Smooth muscle cell (in vitro differentiated cells): ENCODE data around the gene CAPSL. TPM values are rescaled to one million over a fixed set of nuclear protein-coding genes. Genes with fewer than 3 reads are reported as not detected.

Source experiments
- DNase-seq: peaks from one replicate; lab custom pipeline; 2025; ENCODE audit not compliant: unreplicated experiment; lab: John Stamatoyannopoulos, UW
- H2AFZ ChIP-seq: fragments of 200-600 bp; sonication (generic); 2 replicates; pipeline ENCODE4 v1.6.0; 2016; ENCODE audit warnings: antibody characterized with exemption, low read depth, mild to moderate bottlenecking
- H3F3A ChIP-seq: fragments of 200-600 bp; sonication (generic); 2 replicates; pipeline ENCODE4 v1.6.0; 2017; ENCODE audit warnings: antibody characterized with exemption, low read depth
- H3K27ac ChIP-seq: fragments of 200-600 bp; sonication (generic); 2 replicates; pipeline ENCODE4 v1.5.1; 2016; ENCODE audit warnings: low read depth, mild to moderate bottlenecking
- H3K27me3 ChIP-seq: fragments of 200-600 bp; sonication (generic); 2 replicates; pipeline ENCODE4 v1.6.1; 2016; ENCODE audit warnings: low read depth, mild to moderate bottlenecking
- H3K36me3 ChIP-seq: fragments of 200-600 bp; sonication (generic); 2 replicates; pipeline ENCODE4 v1.5.1; 2016; ENCODE audit warnings: low read depth
- H3K4me1 ChIP-seq: fragments of 200-600 bp; sonication (generic); 2 replicates; pipeline ENCODE4 v1.5.1; 2016; ENCODE audit warnings: low read depth
- H3K4me2 ChIP-seq: fragments of 200-600 bp; sonication (generic); 2 replicates; pipeline ENCODE4 v1.6.0; 2016; ENCODE audit warnings: mild to moderate bottlenecking
- H3K4me3 ChIP-seq: fragments of 200-600 bp; sonication (generic); 2 replicates; pipeline ENCODE4 v1.5.1; 2016; ENCODE audit warnings: mild to moderate bottlenecking
- H3K79me2 ChIP-seq: fragments of 200-600 bp; sonication (generic); 2 replicates; pipeline ENCODE4 v1.6.0; 2016; ENCODE audit warnings: low read depth, mild to moderate bottlenecking
- H3K9ac ChIP-seq: fragments of 200-600 bp; sonication (generic); 2 replicates; pipeline ENCODE4 v1.6.0; 2016; ENCODE audit warnings: low read depth
- H3K9me3 ChIP-seq: fragments of 200-600 bp; sonication (generic); replicated peaks from 2 replicates; pipeline ENCODE4 v1.5.1; 2016; ENCODE audit warnings: low read depth
- H4K20me1 ChIP-seq: fragments of 200-600 bp; sonication (generic); 2 replicates; pipeline ENCODE4 v1.6.0; 2016; ENCODE audit warnings: low read depth
- WGBS: methylation state at CpG from one replicate; pipeline ENCODE4 v1.1.7; 2016; ENCODE audit warnings: low lambda C conversion rate; 5-methylcytosine and 5-hydroxymethylcytosine counted together
- polyA plus RNA-seq: library from polyadenylated mRNA; unstranded; fragments of >200 nt; fragmentation: Nextera tagmentation; extraction: Ambion mirVana; gene quantifications from 2 replicates; pipeline ENCODE4 v1.2.1, GENCODE V29; 2016
- total RNA-seq: library from RNA; depleted of rRNA; stranded (reverse); fragments of >200 nt; gene quantifications from 2 replicates; pipeline ENCODE4 v1.2.3, GENCODE V29; 2014
- TF ChIP-seq, protein P1 (sequence below): fragments of 200-600 bp; sonication (generic); IDR thresholded peaks from 2 replicates; pipeline ENCODE4 v1.5.1; 2017; ENCODE audit warnings: borderline replicate concordance, mild to moderate bottlenecking, antibody characterized with exemption; ENCODE audit not compliant: insufficient read depth, poor library complexity, severe bottlenecking

Gene CAPSL
- total and polyA plus RNA-seq, 2 experiments from 2014 or later = 0.13 TPM; not detected in 1

DNA sequence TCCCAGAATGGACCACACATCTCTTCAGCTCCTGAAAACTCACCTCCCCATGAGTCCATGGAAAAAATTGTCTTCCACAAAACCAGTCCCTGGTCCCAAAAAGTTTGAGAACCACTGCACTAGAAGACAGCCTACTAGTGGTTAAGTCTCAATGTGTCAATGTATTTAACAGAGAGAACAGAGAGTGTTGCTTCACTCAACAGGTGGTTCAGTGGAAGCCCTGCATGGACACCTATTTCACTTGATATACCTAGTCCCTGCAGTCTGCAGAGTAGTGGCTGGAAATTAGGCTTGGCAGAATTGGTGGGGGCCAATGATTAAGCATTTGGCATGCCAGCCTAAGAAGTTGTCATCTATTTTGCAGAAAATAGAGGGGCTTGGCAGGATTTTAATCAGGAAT is 58.8 kb downstream of the CAPSL start:
- H3K4me2 ChIP-seq = no peak overlapping the region
- peaks cover 5% of the 10 kb centered on the region for H3K4me1 ChIP-seq
- TF ChIP-seq, protein P1, sequence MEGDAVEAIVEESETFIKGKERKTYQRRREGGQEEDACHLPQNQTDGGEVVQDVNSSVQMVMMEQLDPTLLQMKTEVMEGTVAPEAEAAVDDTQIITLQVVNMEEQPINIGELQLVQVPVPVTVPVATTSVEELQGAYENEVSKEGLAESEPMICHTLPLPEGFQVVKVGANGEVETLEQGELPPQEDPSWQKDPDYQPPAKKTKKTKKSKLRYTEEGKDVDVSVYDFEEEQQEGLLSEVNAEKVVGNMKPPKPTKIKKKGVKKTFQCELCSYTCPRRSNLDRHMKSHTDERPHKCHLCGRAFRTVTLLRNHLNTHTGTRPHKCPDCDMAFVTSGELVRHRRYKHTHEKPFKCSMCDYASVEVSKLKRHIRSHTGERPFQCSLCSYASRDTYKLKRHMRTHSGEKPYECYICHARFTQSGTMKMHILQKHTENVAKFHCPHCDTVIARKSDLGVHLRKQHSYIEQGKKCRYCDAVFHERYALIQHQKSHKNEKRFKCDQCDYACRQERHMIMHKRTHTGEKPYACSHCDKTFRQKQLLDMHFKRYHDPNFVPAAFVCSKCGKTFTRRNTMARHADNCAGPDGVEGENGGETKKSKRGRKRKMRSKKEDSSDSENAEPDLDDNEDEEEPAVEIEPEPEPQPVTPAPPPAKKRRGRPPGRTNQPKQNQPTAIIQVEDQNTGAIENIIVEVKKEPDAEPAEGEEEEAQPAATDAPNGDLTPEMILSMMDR = no peak
- H3K4me3 ChIP-seq = no peak overlapping the region
- no peaks in the 10 kb centered on the region for H3K27me3 ChIP-seq
- H2AFZ ChIP-seq = no peak overlapping the region
- no peak overlapping the region for H3K27ac ChIP-seq
- H3K79me2 ChIP-seq = no peaks in the 10 kb centered on the region
- H4K20me1 ChIP-seq = no peaks in the 10 kb centered on the region
- no peaks in the 10 kb centered on the region for H3K9me3 ChIP-seq
- H3K36me3 ChIP-seq = no peaks in the 10 kb centered on the region
- no peak overlapping the region for H3K9ac ChIP-seq
- DNase-seq = no peak
- no peaks in the 10 kb centered on the region for H3F3A ChIP-seq

DNA sequence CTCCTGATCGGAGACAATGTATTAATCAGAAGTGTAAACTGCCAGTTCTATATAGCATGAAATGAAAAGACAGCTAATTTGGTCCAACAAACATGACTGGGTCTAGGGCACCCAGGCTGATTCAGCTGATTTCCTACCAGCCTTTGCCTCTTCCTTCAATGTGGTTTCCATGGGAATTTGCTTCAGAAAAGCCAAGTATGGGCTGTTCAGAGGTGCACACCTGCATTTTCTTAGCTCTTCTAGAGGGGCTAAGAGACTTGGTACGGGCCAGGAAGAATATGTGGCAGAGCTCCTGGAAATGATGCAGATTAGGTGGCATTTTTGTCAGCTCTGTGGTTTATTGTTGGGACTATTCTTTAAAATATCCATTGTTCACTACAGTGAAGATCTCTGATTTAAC is 59.3 kb downstream of the CAPSL start:
- no peak overlapping the region for H3K9ac ChIP-seq
- H3K4me3 ChIP-seq = no peak overlapping the region
- H3K9me3 ChIP-seq = no peaks in the 10 kb centered on the region
- H3K79me2 ChIP-seq = no peaks in the 10 kb centered on the region
- H3K36me3 ChIP-seq = no peaks in the 10 kb centered on the region
- no peaks in the 10 kb centered on the region for H3K27me3 ChIP-seq
- WGBS = 96% methylated on average over 2 of the region's 2 CpGs
- H3K4me1 ChIP-seq = no peaks in the 10 kb centered on the region
- H3F3A ChIP-seq = no peaks in the 10 kb centered on the region
- no peak for DNase-seq
- H4K20me1 ChIP-seq = no peaks in the 10 kb centered on the region
- no peak overlapping the region for H2AFZ ChIP-seq
- TF ChIP-seq, protein P1 = no peak
- no peak overlapping the region for H3K27ac ChIP-seq
- H3K4me2 ChIP-seq = no peak overlapping the region

GRCh38 chr5:35878079-35878478 is 60.3 kb downstream of the CAPSL start:
- no peak for DNase-seq
- Histone ChIP-seq H3F3A (no peaks in the 10 kb centered on the region), H3K4me1 (no peaks in the 10 kb centered on the region), H3K4me2 (no peak overlapping the region), H3K36me3 (no peaks in the 10 kb centered on the region), H3K9me3 (no peaks in the 10 kb centered on the region), H3K9ac (no peak overlapping the region), H3K27me3 (no peaks in the 10 kb centered on the region), H2AFZ (no peak overlapping the region), H3K4me3 (no peak overlapping the region), H3K27ac (peak overlapping the region; percentile 28), H3K79me2 (no peaks in the 10 kb centered on the region), H4K20me1 (no peaks in the 10 kb centered on the region)
- TF ChIP-seq, protein P1 = no peak

DNA sequence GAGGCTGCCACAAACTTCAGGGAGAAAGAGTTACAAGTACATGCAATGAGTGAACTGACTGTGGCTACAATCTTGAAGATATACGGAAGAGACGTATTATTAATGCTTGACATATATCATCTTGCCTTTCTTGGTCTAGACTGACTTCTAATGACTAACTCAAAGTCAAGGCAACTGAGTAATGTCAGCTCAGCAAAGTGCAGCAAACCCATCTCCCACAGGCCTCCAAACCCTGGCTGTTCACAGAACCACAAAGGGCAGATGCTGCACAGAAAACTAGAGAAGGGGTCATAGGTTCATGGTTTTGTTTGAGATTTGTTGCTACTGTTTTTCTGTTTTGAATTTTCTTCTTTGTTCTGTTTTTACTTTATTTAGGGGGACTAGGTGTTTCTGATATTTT is 60.8 kb downstream of the CAPSL start:
- no peak for DNase-seq
- Histone ChIP-seq H2AFZ (no peak overlapping the region), H3K4me2 (no peak overlapping the region), H3F3A (no peaks in the 10 kb centered on the region), H3K27ac (peak overlapping the region; percentile 28), H3K79me2 (no peaks in the 10 kb centered on the region), H3K4me1 (no peaks in the 10 kb centered on the region), H3K9me3 (no peaks in the 10 kb centered on the region), H3K9ac (no peak overlapping the region), H3K27me3 (no peaks in the 10 kb centered on the region), H4K20me1 (no peaks in the 10 kb centered on the region), H3K4me3 (no peak overlapping the region), H3K36me3 (no peaks in the 10 kb centered on the region)
- 52% methylated on average over 2 of the region's 2 CpGs for WGBS
- TF ChIP-seq, protein P1 = no peak
